K562 (cell line): Measurements from ENCODE around the gene RXRA. TPM values are rescaled to one million over a fixed set of nuclear protein-coding genes. Genes with fewer than 3 reads are reported as not detected.

Experiments used
- ATAC-seq: fragments of 200-7000 bp; cut with Tn5 transposase; 3 replicates; pipeline ENCODE4 v1.9.1; 2020; ENCODE audit warnings: moderate library complexity
- BruUV-seq: library from RNA; stranded (reverse); fragments of 400-500 nt; replicated peaks from 2 replicates; lab custom pipeline; 2021; lab: Mats Ljungman, UMichigan
- CTCF ChIA-PET: fragments of 300-600 bp; formaldehyde crosslinking; extraction: SDS; loops from one replicate; lab custom pipeline; 2021; ENCODE audit warnings: low intra/inter-chr PET ratio; lab: Yijun Ruan, JAX
- POLR2A ChIA-PET: fragments of 300-600, 350-650 bp; sonication (Branson Sonifier 250); formaldehyde crosslinking; extraction: SDS; loops from one replicate; lab custom pipeline; 2021; ENCODE audit warnings: antibody characterized with exemption, inconsistent platforms; lab: Yijun Ruan, JAX
- DNase-seq, 4 experiments: peaks; one replicate each; pipeline versions ENCODE4 v3.0.0 to v3.0.0-alpha.2; 2011 to 2018; ENCODE audit warnings: low spot score in 3 of 4, mixed read lengths in 3 of 4; ENCODE audit errors: extremely low read depth in 1 of 4
- FAIRE-seq: peaks from 2 replicates; lab custom pipeline; 2011; peaks lifted over from hg19 to GRCh38; lab: Jason Lieb, UNC
- H2AFZ ChIP-seq: 2 replicates; pipeline ENCODE4 v1.6.0; 2011; ENCODE audit warnings: low read depth, low read length, control low read depth, inconsistent platforms
- H3K27ac ChIP-seq: fragments of 200-600 bp; 3 replicates; pipeline ENCODE4 v1.8.0; 2011; ENCODE audit warnings: low read depth, mild to moderate bottlenecking, control low read depth, inconsistent platforms, low read length, moderate library complexity, mixed read lengths; ENCODE audit errors: extremely low read depth
- H3K27me3 ChIP-seq, 2 experiments: fragments of 300-600 bp in 1 of 2; 2 replicates in 1 of 2; 3 replicates in 1 of 2; pipeline versions ENCODE4 v1.6.0 to v1.8.0; 2011; ENCODE audit warnings: inconsistent platforms in 2 of 2, low read length in 2 of 2, mild to moderate bottlenecking in 1 of 2, mixed read lengths in 1 of 2, moderate library complexity in 1 of 2; ENCODE audit not compliant: control insufficient read depth in 2 of 2, insufficient read depth in 2 of 2
- H3K36me3 ChIP-seq: fragments of 300-600 bp; 3 replicates; pipeline ENCODE4 v1.8.0; 2011; ENCODE audit warnings: mild to moderate bottlenecking, low read length, inconsistent platforms; ENCODE audit not compliant: control insufficient read depth, insufficient read depth
- H3K4me1 ChIP-seq, 2 experiments: fragments of 200-600 bp in 1 of 2; replicated peaks in 1 of 2; 2 replicates in 1 of 2; 3 replicates in 1 of 2; pipeline versions ENCODE4 v1.5.1 to v1.8.0; 2011; ENCODE audit warnings: inconsistent platforms in 2 of 2, low read length in 2 of 2, mild to moderate bottlenecking in 1 of 2, mixed read lengths in 1 of 2, moderate library complexity in 1 of 2; ENCODE audit not compliant: control insufficient read depth in 2 of 2, insufficient read depth in 2 of 2
- H3K4me2 ChIP-seq: 2 replicates; pipeline ENCODE4 v1.6.1; 2011; ENCODE audit warnings: low read length, control low read depth, inconsistent platforms, mixed read lengths; ENCODE audit not compliant: insufficient read depth
- H3K4me3 ChIP-seq: fragments of 200-600 bp; sonication (generic), shearing (Covaris generic); 2 replicates; pipeline ENCODE4 v1.5.1; 2016; ENCODE audit warnings: control low read depth, inconsistent platforms
- H3K79me2 ChIP-seq: fragments of 200-600 bp; 3 replicates; pipeline ENCODE4 v1.8.0; 2011; ENCODE audit warnings: low read length, inconsistent platforms; ENCODE audit not compliant: control insufficient read depth, insufficient read depth
- H3K9ac ChIP-seq, 2 experiments: 2 replicates each; pipeline versions ENCODE4 v1.6.0 to v1.6.1; 2011; ENCODE audit warnings: low read depth in 2 of 2, low read length in 2 of 2, control low read depth in 1 of 2, inconsistent platforms in 1 of 2, mild to moderate bottlenecking in 1 of 2, mixed read lengths in 1 of 2; ENCODE audit not compliant: insufficient read depth in 1 of 2
- H3K9me1 ChIP-seq: one replicate; pipeline ENCODE4 v1.6.0; 2011; ENCODE audit warnings: inconsistent platforms, mild to moderate bottlenecking, low read length, moderate library complexity; ENCODE audit not compliant: control insufficient read depth, insufficient read depth
- H3K9me3 ChIP-seq: replicated peaks from 2 replicates; pipeline ENCODE4 v1.5.1; 2011; ENCODE audit warnings: low read depth, low read length, inconsistent platforms; ENCODE audit not compliant: control insufficient read depth, insufficient read depth
- H4K20me1 ChIP-seq: replicated peaks from 2 replicates; pipeline ENCODE4 v1.6.1; 2011; ENCODE audit warnings: low read length, inconsistent platforms, mixed read lengths; ENCODE audit not compliant: control insufficient read depth, insufficient read depth
- ARID2 ChIP-seq: fragments of 450-650 bp; IDR thresholded peaks from 2 replicates; pipeline ENCODE4 v1.6.1; 2017; ENCODE audit warnings: antibody characterized with exemption, mild to moderate bottlenecking
- HNRNPL ChIP-seq: fragments of 200-400 bp; formaldehyde crosslinking; IDR thresholded peaks from 2 replicates; pipeline ENCODE4 v1.6.1; 2017; ENCODE audit warnings: low read depth, mild to moderate bottlenecking, low read length
- ILF3 ChIP-seq: fragments of 450-650 bp; IDR thresholded peaks from 2 replicates; pipeline ENCODE4 v1.6.1; 2018; ENCODE audit warnings: antibody characterized with exemption, mild to moderate bottlenecking, moderate library complexity, borderline replicate concordance
- MAX ChIP-seq: sonication (generic); formaldehyde crosslinking; IDR thresholded peaks from 2 replicates; pipeline ENCODE4 v1.9.0; 2022; ENCODE audit warnings: mild to moderate bottlenecking, missing genetic modification reagents
- MNT ChIP-seq, 2 experiments: fragments of 450-650 bp; conservative IDR thresholded peaks; 2 replicates each; pipeline ENCODE4 v1.6.1; 2017; ENCODE audit warnings: mild to moderate bottlenecking in 2 of 2, moderate library complexity in 2 of 2
- NFIC ChIP-seq: fragments of 450-650 bp; IDR thresholded peaks from 2 replicates; pipeline ENCODE4 v1.6.1; 2017; ENCODE audit warnings: mild to moderate bottlenecking, inconsistent platforms
- ZBTB9 ChIP-seq: fragments of 450-650 bp; formaldehyde crosslinking; IDR thresholded peaks from 2 replicates; pipeline ENCODE4 v1.4.0; 2020; ENCODE audit warnings: mild to moderate bottlenecking, moderate library complexity
- ZNF134 ChIP-seq: fragments of 250-450 bp; sonication (Bioruptor Pico); conservative IDR thresholded peaks from 2 replicates; pipeline ENCODE4 v1.4.0; 2020
- WGBS: fragments of 100-300 bp; shearing (Covaris generic); methylation state at CpG from one replicate; pipeline ENCODE4 v1.1.6; 2016; ENCODE audit warnings: low coverage, mixed read lengths; ENCODE audit not compliant: insufficient coverage; ENCODE audit errors: missing lambda C conversion rate; 5-methylcytosine and 5-hydroxymethylcytosine counted together
- in situ Hi-C: fragments of 300-500 bp; cut with MboI; formaldehyde crosslinking; loops from 4 replicates; pipeline ENCODE4 v1.15.0; 2018; ENCODE audit warnings: inconsistent platforms, mixed read lengths
- intact Hi-C: fragments of 100-400 bp; cut with micrococcal nuclease; formaldehyde crosslinking; loops from 2 replicates; pipeline ENCODE4 v1.14.2; 2022
- polyA plus RNA-seq, 8 experiments: library from polyadenylated mRNA; depleted of rRNA in 4 of 8; stranded (reverse) in 5 of 8; unstranded in 3 of 8; fragments of >200 nt; fragmentation: Nextera tagmentation in 2 of 8; fragmentation: Illumina TruSeq in 1 of 8; extraction: Ambion mirVana in 2 of 8; extraction: Trizol in 1 of 8; gene quantifications; 2 replicates each; pipeline versions ENCODE4 v1.2.1 to v1.2.3, GENCODE V29; 2011 to 2014; ENCODE audit warnings: inconsistent platforms in 1 of 8, missing spikeins in 1 of 8
- total RNA-seq, 7 experiments: library from RNA; depleted of rRNA in 6 of 7; stranded (reverse); fragments of >200 nt in 6 of 7; fragmentation: Illumina TruSeq in 2 of 7; extraction: Trizol in 2 of 7; gene quantifications; 2 replicates each; pipeline versions ENCODE4 v1.2.1 to v1.2.3, GENCODE V29; 2011 to 2021; ENCODE audit warnings: low replicate concordance in 1 of 7

RXRA gene
- total and polyA plus RNA-seq, 9 of the 15 experiments (the other 6 are each of a cell fraction or from before 2014, with no cell fraction given), result 0.35 to 23.6 (median 4.6) TPM

- POLR2A ChIA-PET, result interaction anchor here (0.6 to 1.2 kb wide), 2 partner anchors 11 to 1721 kb away, joined by 3 to 4 read pairs; no protein-coding TSS in a partner anchor
- no peak overlapping the region for H3K4me3 ChIP-seq
- H3K9me1 ChIP-seq, result peaks cover 6% of the 10 kb centered on the region
- no peaks in the 10 kb centered on the region for H3K36me3 ChIP-seq
- H3K4me2 ChIP-seq, result no peak overlapping the region
- TF ChIP-seq NFIC (peak; percentile 32), ARID2 (no peak)
- TF ChIP-seq, all 486 proteins: peak for 1
- intact Hi-C loops (no loop called here), in situ Hi-C loops (no loop called here)
- CTCF ChIA-PET, result no interaction called here
- FAIRE-seq, result no peak
- Histone ChIP-seq H3K27me3 (no peaks in the 10 kb centered on the region), H3K79me2 (peaks cover 25% of the 10 kb centered on the region; the same call in 2 of the 3 replicates), H3K27ac (no peak overlapping the region), H3K9me3 (no peaks in the 10 kb centered on the region), H3K4me1 (peaks cover 19 to 99% of the 10 kb centered on the region in 2 experiments), H4K20me1 (peaks cover 83% of the 10 kb centered on the region), H3K9ac (peak overlapping the region in 1 of 2 experiments; percentile 71; a peak in 2 of 4 replicates), H2AFZ (no peak overlapping the region)
- no peak for ATAC-seq
- BruUV-seq, result no TSS peak
- WGBS, result 66% methylated on average over 11 of the region's 17 CpGs
- DNase-seq, result no peak
Observed at GRCh38 chr9:134358662-134359319, 32.5 kb downstream of the RXRA start.

GRCh38 chr9:134359493-134360179, 33.4 kb downstream of the RXRA start:
- in situ Hi-C loops (no loop called here), intact Hi-C loops (no loop called here)
- no TSS peak for BruUV-seq
- ChIA-PET POLR2A (no interaction called here), CTCF (no interaction called here)
- no peak for FAIRE-seq
- Histone ChIP-seq H3K27me3 (no peaks in the 10 kb centered on the region), H3K27ac (no peak overlapping the region), H3K9me1 (peaks cover 6% of the 10 kb centered on the region), H3K4me3 (no peak overlapping the region), H3K4me2 (no peak overlapping the region), H3K36me3 (no peaks in the 10 kb centered on the region), H4K20me1 (peaks cover 83% of the 10 kb centered on the region), H3K79me2 (peaks cover 23% of the 10 kb centered on the region; the same call in 2 of the 3 replicates), H3K9ac (no peak overlapping the region), H3K9me3 (no peaks in the 10 kb centered on the region), H2AFZ (no peak overlapping the region), H3K4me1 (peaks cover 19 to 97% of the 10 kb centered on the region in 2 experiments)
- peak in 2 of 4 experiments; percentile 69 to 70 for DNase-seq
- ATAC-seq, result no peak
- WGBS, result 76% methylated on average over 9 of the region's 23 CpGs
- peak in 1 of 2 experiments; percentile 29; a peak in 1 of 4 replicates for TF ChIP-seq MNT (conservative IDR thresholded peaks at IDR 0.05)
- peak; percentile 49 for TF ChIP-seq MAX
- TF ChIP-seq ZBTB9 (CRISPR knock-in tag), result peak; percentile 96
- TF ChIP-seq ZNF134 (CRISPR knock-in tag), result peak; percentile 72; the same call in 1 of the 2 replicates
- peak; percentile 18; the same call in 1 of the 2 replicates for TF ChIP-seq HNRNPL
- TF ChIP-seq ILF3, result no peak
